NOMO-1 treated with dmso at 0.1 percent for 144 hours (cell line): ENCODE data around the gene ANKRD11.
"Not testable (repeated sequence)": the region's sequence is repeated elsewhere in the genome, so short reads cannot be mapped to it uniquely, and the experiment has no call there.

Experiments
- DNase-seq: peaks from one replicate; lab custom pipeline; 2025; ENCODE audit not compliant: unreplicated experiment; lab: John Stamatoyannopoulos, UW

Gene ANKRD11

DNA sequence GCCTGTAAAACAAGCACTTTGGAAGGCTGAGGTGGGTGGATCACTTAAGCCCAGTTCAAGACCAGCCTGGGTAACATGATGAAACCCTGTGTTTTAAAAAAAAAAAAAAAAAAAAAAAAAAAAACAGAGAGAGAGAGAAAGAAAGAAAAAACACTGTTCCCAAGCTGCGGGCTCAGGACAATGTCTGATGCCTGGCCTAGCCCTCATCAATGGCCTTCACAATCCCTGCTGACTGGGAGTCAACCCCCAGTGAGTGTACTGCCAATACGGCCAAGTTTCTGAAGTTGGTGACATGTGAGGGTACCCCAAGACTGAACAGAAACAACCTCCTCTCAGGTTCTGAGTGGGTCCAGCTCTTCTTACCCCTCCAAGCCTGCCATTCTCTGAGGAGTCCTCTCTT is 156.3 kb downstream of the ANKRD11 start:
- DNase-seq, result no peak

- DNase-seq, result peak; percentile 20
Observed at GRCh38 chr16:89333401-89334001, 156.9 kb downstream of the ANKRD11 start.

GRCh38 chr16:89332902-89333245 is 157.5 kb downstream of the ANKRD11 start:
- no peak for DNase-seq

DNA sequence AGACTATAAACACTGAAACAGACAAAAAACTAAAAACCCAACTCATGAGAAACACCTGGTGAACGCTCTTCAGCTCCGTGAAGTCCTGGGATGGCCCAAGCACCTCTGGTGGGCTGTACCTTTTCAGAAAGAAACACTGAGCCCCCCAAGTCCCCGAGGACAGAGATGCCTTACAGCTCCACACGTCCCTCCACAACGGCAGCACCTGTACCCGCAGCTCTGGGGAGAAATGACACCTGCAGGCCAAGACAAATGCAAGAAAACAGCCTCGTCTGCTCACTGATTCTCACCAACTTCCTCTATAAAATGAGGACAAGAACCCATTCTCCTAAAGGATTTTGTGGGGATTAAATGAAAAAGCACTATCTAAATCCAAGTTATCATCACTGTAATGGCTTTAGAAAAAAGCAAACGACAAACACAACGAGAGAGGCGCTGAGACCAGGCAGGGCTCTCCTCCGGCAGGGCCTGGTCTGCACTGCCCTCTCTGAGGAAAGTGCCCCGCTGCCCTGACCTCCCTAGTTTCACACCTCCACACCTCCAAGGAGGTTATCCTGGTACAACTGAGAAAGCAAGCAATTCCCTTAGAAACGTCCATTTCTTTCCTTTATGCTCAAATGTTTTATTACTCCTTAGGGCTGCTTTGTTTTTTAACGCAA is 158.0 kb downstream of the ANKRD11 start:
- no peak for DNase-seq

DNA sequence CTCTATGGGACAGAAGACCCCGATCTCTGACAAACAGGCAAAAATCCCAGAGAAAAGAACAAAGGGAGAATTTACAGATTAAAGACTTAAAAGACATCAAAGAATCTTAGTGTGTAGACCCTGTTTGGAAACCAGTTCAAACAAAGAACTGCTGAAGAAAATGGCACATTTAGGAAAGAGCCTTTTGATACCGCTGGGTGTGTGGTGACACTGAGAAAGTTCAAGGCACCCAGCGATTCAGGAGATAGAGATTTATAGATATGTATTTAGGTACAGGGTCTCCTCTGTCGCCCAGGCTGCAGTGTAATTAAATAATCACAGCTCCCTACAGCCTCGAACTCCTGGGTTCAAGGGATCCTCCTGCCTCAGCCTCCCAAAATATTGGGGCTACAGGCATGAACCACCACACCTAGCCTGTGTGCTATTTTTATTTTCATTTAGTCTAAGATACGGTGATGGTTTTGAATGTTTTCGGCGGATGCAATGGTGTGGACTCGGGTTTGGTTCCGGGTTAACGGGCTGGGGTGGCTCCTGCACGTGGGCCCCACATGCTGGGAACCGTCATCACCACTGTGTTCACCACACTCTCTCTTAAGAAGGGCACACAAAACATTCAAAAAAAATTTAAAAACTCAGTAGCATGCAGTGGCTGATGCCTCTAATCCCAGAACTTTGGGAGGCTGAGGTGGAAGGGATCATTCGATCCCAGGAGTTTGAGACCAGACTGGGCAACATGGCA is 158.8 kb downstream of the ANKRD11 start:
- DNase-seq, result no peak

GRCh38 chr16:89330177-89330856 is 160.0 kb downstream of the ANKRD11 start:
- no peak for DNase-seq

DNA sequence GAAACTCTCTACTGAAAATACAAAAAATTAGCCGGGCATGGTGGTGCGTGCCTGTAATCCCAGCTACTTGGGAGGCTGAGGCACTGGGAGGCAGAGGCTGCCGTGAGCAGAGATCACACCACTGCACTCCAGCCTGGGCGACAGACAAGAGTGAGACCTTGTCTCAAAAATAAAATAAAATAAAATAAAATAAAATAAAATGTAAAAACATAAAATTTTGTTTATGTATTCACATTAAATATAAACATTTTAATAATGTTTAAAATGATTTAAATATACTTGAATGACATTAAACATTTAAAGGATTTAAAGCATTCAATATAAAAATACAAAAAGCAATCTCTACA is 160.6 kb downstream of the ANKRD11 start:
- not testable (repeated sequence) for DNase-seq

GRCh38 chr16:89328412-89329400 is 161.7 kb downstream of the ANKRD11 start:
- not testable (repeated sequence) for DNase-seq

- no peak for DNase-seq
Observed at GRCh38 chr16:89326721-89327120, 163.6 kb downstream of the ANKRD11 start.

GRCh38 chr16:89325861-89326471 is 164.4 kb downstream of the ANKRD11 start:
- peak; percentile 81 for DNase-seq

GRCh38 chr16:89324056-89325010 is 166.0 kb downstream of the ANKRD11 start:
- DNase-seq, result no peak

GRCh38 chr16:89323120-89323960 is 167.0 kb downstream of the ANKRD11 start:
- DNase-seq, result no peak

DNA sequence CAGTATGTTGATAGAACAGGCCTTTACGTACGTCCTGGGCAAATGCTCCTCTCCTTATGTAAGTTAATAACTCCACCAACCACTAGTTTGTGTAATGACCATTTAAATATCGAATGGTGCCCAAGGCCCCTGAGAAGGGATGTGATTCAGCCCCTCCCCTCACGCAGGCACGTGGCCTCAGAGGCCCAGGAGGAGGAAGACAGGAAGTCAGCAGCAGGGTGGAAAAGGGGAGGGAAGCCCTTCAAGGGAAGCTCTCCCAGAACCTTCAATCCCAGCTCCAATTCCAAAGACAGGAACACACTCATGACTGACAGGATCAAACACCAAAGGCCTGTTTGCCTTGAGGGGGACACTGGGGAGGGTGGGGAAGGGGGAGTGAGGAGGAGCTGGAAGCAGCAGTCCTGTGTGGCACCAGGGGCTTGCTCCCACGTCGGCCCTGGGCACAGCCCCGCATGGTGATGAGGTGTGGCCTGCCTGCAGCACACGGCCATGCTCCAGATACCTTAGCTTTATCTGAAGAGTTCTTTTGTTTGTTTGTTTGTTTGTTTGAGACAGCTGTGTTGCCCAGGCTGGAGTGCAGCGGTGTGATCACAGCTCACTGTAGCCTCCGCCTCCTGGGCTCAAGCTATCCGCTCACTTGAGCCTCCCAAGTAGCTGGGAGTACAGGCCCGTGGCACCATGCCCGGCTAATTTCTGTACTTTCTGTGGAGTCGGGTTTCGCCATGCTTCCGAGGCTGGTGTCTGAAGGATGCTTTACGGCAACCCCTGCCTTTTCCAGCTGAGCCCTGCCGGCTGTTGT is 167.8 kb downstream of the ANKRD11 start:
- peak; percentile 36 for DNase-seq

DNA sequence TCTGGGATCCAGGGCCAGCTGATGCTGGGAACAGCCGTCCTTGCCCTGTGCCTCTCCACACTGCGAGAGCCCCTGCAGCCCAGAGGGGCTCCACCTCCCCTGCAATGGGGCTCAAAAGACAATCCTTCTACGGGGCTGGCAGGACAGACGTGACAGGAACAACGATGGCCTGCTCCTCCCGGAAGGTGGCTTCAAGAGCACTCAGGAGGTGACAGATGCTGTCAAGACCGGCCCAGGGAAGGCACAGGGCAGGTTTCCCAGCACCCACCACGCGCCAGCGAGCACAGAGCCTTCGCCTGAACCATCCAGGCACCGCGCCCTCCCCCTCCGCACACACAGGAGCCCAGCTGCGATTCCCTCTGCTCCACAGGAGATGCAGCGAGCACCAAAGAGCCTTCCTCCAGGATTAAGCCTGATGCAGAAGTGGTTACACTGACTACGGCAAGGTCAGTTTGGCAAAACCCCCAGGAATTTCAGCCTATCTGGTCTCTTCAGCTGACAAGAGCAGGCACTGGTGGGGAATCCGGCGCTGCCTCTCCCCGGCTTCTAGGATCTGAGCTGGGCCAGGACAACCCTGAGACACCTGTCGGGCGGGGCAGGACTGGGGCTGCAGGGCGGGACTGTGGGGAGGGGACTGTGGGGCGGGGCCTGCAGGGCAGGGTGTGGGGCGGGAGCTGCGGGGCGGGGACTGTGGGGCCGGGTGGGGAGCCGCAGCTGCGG is 169.4 kb downstream of the ANKRD11 start:
- no peak for DNase-seq

GRCh38 chr16:89319886-89320781 is 170.2 kb downstream of the ANKRD11 start:
- DNase-seq, result peak; percentile 8

DNA sequence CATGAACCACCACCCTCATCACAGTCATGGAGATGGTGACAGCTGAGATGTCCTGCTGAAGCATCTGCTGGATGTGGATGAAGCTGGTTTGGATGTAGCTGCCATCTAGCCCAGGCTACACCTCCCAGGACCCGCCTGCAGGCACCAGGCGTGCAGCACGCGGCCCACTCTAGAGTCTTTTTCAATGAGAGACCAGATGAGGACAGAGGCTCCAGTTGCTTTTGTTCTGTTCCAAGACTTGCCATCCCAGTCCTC is 170.8 kb downstream of the ANKRD11 start:
- no peak for DNase-seq
